Measurements from ENCODE around the gene THG1L.
"Not testable (repeated sequence)": the region's sequence is repeated elsewhere in the genome, so short reads cannot be mapped to it uniquely, and the experiment has no call there.

Gene THG1L

GRCh38 chr5:157727858-157728257 lies 3.4 kb upstream of the THG1L start:
- DNase-seq (ENCODE audit: low read depth in 2 of 2) = not testable (repeated sequence)

- DNase-seq (ENCODE audit: low read depth in 2 of 2) = no peak
Measured at GRCh38 chr5:157729858-157730257, 1.4 kb upstream of the THG1L start.

GRCh38 chr5:157730900-157731271 lies 334 bp upstream of the THG1L start:
- no peak for DNase-seq (ENCODE audit: low read depth in 2 of 2)

- DNase-seq (ENCODE audit: low read depth in 2 of 2) = no peak
Measured at GRCh38 chr5:157732130-157732514, 902 bp downstream of the THG1L start.

- DNase-seq (ENCODE audit: low read depth in 2 of 2) = no peak
Measured at GRCh38 chr5:157732596-157733262, 1.5 kb downstream of the THG1L start.

GRCh38 chr5:157734436-157734835 lies 3.2 kb downstream of the THG1L start:
- DNase-seq (ENCODE audit: low read depth in 2 of 2) = no peak

DNA sequence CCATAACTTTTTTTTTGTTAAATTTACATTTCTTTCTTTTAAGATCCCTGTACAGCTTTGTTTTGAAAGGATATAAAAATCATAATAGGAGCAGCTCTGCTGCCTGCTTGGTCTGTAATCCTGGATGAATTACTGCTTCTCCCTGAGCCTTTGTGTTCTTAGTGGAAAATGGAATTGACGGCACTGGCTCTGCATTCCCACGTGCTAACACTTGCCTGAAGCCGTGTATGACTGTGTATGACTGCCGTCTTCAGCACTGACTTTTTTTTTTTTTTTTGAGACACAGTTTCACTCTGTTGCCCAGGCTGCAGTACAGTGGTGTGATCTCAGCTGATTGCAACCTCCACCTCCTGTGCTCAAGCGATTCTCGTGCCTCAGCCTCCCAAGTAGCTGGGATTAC lies 4.8 kb downstream of the THG1L start:
- DNase-seq (ENCODE audit: low read depth in 2 of 2) = no peak

DNA sequence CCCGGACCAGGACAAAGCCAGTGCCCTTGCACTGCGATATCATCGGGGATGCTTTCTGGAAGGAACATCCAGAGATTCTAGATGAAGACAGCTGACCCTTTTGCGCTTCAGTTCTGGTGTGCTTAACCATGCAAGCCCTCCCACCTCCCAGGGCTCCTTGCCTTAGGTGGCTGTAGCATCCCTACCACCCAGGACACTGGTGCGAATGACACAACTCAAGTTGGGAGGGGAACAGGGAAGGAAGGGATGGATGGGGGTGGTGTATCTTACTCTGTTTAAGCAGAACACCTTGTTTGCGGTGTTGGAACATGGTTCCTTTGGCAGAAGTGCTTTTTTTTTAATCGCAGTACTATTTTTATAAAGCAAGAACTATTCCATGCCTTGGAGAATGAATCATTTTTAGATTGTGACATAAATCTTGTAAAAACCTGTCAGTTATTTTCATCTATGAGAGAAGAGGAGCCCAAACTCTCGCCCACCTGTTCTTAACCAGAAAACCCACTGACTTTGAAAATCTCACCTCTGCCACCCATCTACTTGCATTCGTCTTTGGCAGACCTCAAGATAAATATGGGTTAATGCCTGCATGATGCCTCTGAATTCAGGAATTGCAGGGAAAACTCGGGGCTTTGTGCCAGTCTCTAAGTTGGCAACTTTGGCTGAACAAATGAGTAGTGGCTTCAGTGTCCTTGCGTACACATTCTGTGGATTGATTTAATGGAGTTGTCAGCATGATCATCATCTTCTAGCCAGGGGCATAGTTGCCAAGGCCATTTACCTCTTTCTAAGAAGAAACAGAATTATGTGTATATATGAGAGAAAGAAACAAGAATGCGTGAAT lies 8.4 kb downstream of the THG1L start:
- DNase-seq (ENCODE audit: low read depth in 2 of 2) = no peak

DNA sequence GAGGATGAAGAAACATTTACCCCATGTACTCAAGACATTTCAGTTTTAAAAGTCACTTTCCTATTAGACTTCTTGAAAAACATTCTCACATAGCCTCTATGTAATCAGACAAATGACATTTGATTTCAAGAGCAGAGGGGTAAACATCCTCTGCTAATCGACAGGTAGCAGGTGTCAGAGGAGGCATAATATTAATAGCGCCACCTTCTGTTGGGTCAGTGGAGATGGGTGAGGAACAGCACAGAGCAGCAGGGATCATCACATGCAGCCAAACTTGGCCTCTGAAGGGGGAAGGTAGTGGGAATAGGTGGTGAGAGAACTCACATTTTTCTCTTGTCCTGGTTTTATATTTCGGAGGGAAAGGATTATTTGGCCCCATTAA lies 9.0 kb downstream of the THG1L start:
- no peak for DNase-seq (ENCODE audit: low read depth in 2 of 2)

GRCh38 chr5:157741131-157741530 lies 9.9 kb downstream of the THG1L start:
- DNase-seq (ENCODE audit: low read depth in 2 of 2) = no peak

DNA sequence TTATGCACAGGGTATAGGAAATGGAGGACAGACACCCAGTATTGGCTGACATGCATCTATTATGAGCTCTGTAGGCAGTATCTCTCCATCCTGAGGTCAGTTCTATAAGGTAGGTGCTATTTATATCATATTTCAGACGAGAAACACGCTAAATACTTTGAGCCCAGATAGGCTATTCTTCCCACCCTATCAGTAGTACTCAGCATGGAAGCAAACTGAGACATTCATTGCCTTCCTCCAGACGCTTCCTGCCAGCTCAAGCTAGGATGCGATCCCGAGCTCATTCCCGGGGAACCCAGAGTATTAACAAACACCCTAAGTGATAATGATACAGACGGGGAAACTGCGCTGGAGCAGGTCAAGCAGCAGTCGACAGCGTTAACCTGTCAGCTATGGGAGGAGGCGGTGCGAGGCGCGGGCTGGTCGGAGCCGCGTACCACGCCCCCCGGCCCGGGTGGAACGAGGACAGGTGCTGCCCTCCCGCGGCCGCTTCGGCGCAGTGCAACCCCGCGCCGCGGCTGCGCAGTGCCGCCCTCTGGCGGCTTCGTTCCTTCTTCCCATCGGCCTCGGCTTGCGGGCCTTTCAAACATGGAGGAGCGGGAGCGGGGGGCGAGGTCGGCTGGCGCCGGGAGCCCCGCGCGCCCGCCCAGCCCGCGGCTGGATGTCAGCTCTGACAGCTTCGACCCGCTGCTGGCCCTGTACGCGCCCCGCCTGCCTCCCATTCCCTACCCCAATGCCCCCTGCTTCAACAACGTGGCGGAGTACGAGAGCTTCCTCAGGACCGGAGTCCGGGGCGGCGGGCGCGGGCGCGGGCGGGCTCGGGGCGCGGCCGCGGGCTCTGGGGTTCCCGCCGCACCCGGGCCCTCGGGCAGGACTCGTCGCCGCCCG lies 12.2 kb downstream of the THG1L start, which contains the start of gene LSM11:
Gene LSM11, plus strand, starts transcription at position 550 of the 888 bp plus-strand sequence. Its CDS starts 39 bp downstream, at position 589.
- peak; percentile 84 to 86 for DNase-seq (ENCODE audit: low read depth in 2 of 2)

DNA sequence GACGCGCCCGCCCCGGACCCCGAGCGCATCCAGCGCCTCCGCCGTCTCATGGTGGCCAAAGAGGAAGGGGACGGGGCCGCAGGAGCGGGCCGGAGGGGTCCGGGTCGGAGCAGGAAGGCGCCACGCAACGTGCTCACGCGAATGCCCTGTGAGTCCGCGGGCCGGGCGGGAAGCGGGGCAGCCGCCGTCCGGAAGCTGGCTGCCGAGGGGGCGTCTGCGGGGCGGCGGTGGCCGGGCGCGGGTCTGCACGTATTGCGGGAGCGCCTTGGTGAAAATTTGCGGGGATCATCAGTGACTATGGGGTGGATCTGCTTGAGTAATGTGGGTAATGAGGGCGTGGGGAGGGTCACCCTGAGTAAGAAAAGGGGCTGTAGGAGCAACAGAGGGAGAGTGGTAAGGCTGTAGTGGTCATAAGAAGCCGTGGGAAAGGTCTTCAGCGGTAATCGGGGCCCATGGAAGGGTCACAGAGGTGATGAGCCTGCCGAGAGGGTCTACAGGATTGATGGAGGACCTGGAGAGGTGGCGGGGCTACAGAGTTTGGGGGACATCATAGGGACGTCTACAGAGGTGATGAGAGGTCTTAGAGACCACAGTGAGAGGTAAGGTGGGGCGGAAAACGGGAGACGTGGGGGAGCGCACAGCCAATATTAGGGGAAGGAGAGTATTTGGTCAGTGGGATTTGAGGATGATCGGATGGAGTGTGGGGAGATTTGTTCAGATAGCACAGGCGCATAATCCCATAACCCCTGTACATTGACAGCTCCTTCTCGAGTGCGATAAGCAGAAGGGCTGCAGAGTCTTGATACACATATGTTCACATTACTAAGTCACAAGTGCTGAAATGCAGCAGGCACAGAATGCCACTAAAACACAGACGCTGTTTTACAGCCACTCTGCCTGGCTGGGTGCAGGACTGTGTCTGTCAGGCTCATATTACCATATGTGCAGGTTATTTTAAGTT lies 13.1 kb downstream of the THG1L start:
- no peak for DNase-seq (ENCODE audit: low read depth in 2 of 2)

- no peak for DNase-seq (ENCODE audit: low read depth in 2 of 2)
Measured at GRCh38 chr5:157745041-157745456, 13.8 kb downstream of the THG1L start.

- no peak for DNase-seq (ENCODE audit: low read depth in 2 of 2)
Measured at GRCh38 chr5:157747173-157747740, 16.0 kb downstream of the THG1L start.

DNA sequence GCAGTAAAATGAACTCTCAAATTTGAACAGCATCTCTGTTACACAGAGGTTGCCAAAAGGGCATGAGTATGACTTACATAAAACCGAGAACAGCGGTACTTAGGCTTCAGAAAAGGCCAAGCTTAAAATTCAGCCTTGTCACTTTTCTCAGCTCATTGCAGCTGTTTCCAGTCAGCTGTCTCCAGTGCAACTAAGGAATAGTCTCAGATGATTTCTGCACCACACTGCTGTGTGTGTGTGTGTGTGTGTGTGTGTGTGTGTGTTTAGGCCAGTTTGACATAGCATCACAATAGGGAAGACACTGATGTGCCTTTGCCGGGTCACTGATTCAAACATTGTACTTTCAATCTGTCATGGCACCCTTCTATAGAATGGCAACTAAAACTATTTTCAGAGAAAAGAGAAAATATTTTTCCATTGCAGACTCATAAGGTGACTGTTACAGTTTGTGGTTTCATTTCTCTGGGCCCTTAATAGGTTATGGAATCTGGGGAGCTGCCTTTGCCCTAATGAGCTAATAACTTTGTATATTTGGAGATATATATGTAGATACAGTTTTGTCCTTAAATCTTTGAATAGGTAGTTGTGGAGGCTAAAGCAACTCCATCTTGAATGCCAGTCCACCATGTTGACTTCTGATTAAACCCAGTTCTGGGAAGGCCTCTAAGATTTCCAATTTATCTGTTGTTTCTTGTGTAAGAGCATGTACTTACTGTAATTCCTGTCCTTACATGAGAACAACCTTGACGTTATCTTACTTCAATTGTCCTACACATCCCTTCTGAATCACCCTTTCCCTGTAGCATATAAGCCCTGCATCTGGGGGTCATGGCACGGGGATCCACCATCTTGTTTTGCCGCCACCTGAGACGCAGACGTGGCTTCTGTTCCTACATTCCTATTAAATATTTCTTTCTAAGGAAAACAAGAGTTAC lies 16.8 kb downstream of the THG1L start:
- DNase-seq (ENCODE audit: low read depth in 2 of 2) = no peak

GRCh38 chr5:157748760-157749461 lies 17.7 kb downstream of the THG1L start:
- DNase-seq (ENCODE audit: low read depth in 2 of 2) = no peak

- DNase-seq (ENCODE audit: low read depth in 2 of 2) = no peak
Measured at GRCh38 chr5:157749462-157749799, 18.2 kb downstream of the THG1L start.

- no peak for DNase-seq (ENCODE audit: low read depth in 2 of 2)
Measured at GRCh38 chr5:157750320-157750719, 19.1 kb downstream of the THG1L start.

DNA sequence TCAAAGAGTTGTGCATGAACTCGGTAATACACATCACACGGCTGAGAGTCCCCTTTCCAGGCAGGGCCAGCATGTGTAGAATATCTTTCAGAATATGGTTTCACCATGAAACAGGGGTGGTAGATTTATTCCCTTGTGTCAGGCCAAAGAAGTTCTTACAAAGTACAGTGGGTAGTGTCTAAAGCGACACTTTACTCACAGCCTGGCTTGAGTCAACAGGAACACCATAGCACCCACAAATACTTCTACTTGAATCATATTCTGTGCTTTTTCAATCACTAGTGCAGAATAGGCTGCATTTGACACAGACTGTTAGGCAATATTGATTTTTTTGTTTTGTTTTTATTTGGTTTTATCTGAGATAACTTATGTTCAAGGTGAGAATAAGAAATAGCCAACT lies 24.9 kb downstream of the THG1L start:
- DNase-seq (ENCODE audit: low read depth in 2 of 2) = no peak
